ENCODE results near the gene SDC1. TPM values are rescaled to one million over a fixed set of nuclear protein-coding genes. Genes with fewer than 3 reads are reported as not detected.

The SDC1 gene
- total and polyA plus RNA-seq, 2 donors, result 6.8 to 18.9 TPM

- Histone ChIP-seq H3K36me3 (ENCODE audit: control insufficient read depth in 2 of 2, insufficient read depth in 2 of 2, low read length in 1 of 2) (no peaks in the 10 kb centered on the region), H3K4me1 (ENCODE audit: control insufficient read depth in 2 of 2, insufficient read depth in 2 of 2, low read length in 2 of 2) (peaks cover 2 to 17% of the 10 kb centered on the region in 2 donors), H3K27me3 (ENCODE audit: control insufficient read depth in 2 of 2, insufficient read depth in 1 of 2, low read length in 1 of 2) (peaks cover 48 to 82% of the 10 kb centered on the region in 2 donors), H3K9me3 (ENCODE audit: control insufficient read depth in 2 of 2, insufficient read depth in 1 of 2, low read length in 1 of 2) (no peaks in the 10 kb centered on the region), H3K4me3 (ENCODE audit: low read length in 2 of 2) (peak overlapping the region; percentile 26 to 51), H3K27ac (ENCODE audit: low read depth in 1 of 2, low read length in 1 of 2) (peak overlapping the region in 1 of 2 donors; percentile 81)
- WGBS, result under 1% methylated on average over 70 of the region's 70 CpGs
- no peak for DNase-seq (ENCODE audit: low read depth in 6 of 9, low spot score in 9 of 9)
These were observed 690 bp downstream of the SDC1 start for GRCh38 chr2:20224164-20224715.

- peak overlapping the region; percentile 26 to 51 for H3K4me3 ChIP-seq (ENCODE audit: low read length in 2 of 2)
- H3K27me3 ChIP-seq (ENCODE audit: control insufficient read depth in 2 of 2, insufficient read depth in 1 of 2, low read length in 1 of 2), result peaks cover 48 to 82% of the 10 kb centered on the region in 2 donors
- H3K9me3 ChIP-seq (ENCODE audit: control insufficient read depth in 2 of 2, insufficient read depth in 1 of 2, low read length in 1 of 2), result no peaks in the 10 kb centered on the region
- no peaks in the 10 kb centered on the region for H3K36me3 ChIP-seq (ENCODE audit: control insufficient read depth in 2 of 2, insufficient read depth in 2 of 2, low read length in 1 of 2)
- H3K4me1 ChIP-seq (ENCODE audit: control insufficient read depth in 2 of 2, insufficient read depth in 2 of 2, low read length in 2 of 2), result peaks cover 2 to 17% of the 10 kb centered on the region in 2 donors
- 2% methylated on average over 66 of the region's 66 CpGs for WGBS
- no peak for DNase-seq (ENCODE audit: low read depth in 6 of 9, low spot score in 9 of 9)
- H3K27ac ChIP-seq (ENCODE audit: low read depth in 1 of 2, low read length in 1 of 2), result peak overlapping the region in 1 of 2 donors; percentile 81
These were observed 1.3 kb downstream of the SDC1 start for GRCh38 chr2:20223407-20224163.

- H3K4me3 ChIP-seq (ENCODE audit: low read length in 2 of 2), result no peak overlapping the region
- H3K27me3 ChIP-seq (ENCODE audit: control insufficient read depth in 2 of 2, insufficient read depth in 1 of 2, low read length in 1 of 2), result peaks cover 48 to 77% of the 10 kb centered on the region in 2 donors
- no peak for DNase-seq (ENCODE audit: low read depth in 6 of 9, low spot score in 9 of 9)
- peak overlapping the region in 1 of 2 donors; percentile 8 for H3K27ac ChIP-seq (ENCODE audit: low read depth in 1 of 2, low read length in 1 of 2)
- H3K36me3 ChIP-seq (ENCODE audit: control insufficient read depth in 2 of 2, insufficient read depth in 2 of 2, low read length in 1 of 2), result no peaks in the 10 kb centered on the region
- no peaks in the 10 kb centered on the region for H3K9me3 ChIP-seq (ENCODE audit: control insufficient read depth in 2 of 2, insufficient read depth in 1 of 2, low read length in 1 of 2)
- WGBS, result 41% methylated on average over 21 of the region's 21 CpGs
- H3K4me1 ChIP-seq (ENCODE audit: control insufficient read depth in 2 of 2, insufficient read depth in 2 of 2, low read length in 2 of 2), result peaks cover 2 to 17% of the 10 kb centered on the region in 2 donors
These were observed 2.0 kb downstream of the SDC1 start for GRCh38 chr2:20222769-20223406.

- Histone ChIP-seq H3K4me3 (ENCODE audit: low read length in 2 of 2) (no peak overlapping the region), H3K9me3 (ENCODE audit: control insufficient read depth in 2 of 2, insufficient read depth in 1 of 2, low read length in 1 of 2) (no peaks in the 10 kb centered on the region), H3K36me3 (ENCODE audit: control insufficient read depth in 2 of 2, insufficient read depth in 2 of 2, low read length in 1 of 2) (no peaks in the 10 kb centered on the region), H3K27ac (ENCODE audit: low read depth in 1 of 2, low read length in 1 of 2) (peak overlapping the region in 1 of 2 donors; percentile 8), H3K4me1 (ENCODE audit: control insufficient read depth in 2 of 2, insufficient read depth in 2 of 2, low read length in 2 of 2) (peaks cover 2 to 17% of the 10 kb centered on the region in 2 donors), H3K27me3 (ENCODE audit: control insufficient read depth in 2 of 2, insufficient read depth in 1 of 2, low read length in 1 of 2) (peaks cover 45 to 74% of the 10 kb centered on the region in 2 donors)
- WGBS, result 95% methylated on average over 1 of the region's 1 CpG
- no peak for DNase-seq (ENCODE audit: low read depth in 6 of 9, low spot score in 9 of 9)
These were observed 2.7 kb downstream of the SDC1 start for GRCh38 chr2:20222014-20222768.

- H3K4me1 ChIP-seq (ENCODE audit: control insufficient read depth in 2 of 2, insufficient read depth in 2 of 2, low read length in 2 of 2), result peaks cover 2 to 17% of the 10 kb centered on the region in 2 donors
- H3K36me3 ChIP-seq (ENCODE audit: control insufficient read depth in 2 of 2, insufficient read depth in 2 of 2, low read length in 1 of 2), result no peaks in the 10 kb centered on the region
- 90% methylated on average over 3 of the region's 3 CpGs for WGBS
- no peak overlapping the region for H3K4me3 ChIP-seq (ENCODE audit: low read length in 2 of 2)
- peaks cover 44 to 69% of the 10 kb centered on the region in 2 donors for H3K27me3 ChIP-seq (ENCODE audit: control insufficient read depth in 2 of 2, insufficient read depth in 1 of 2, low read length in 1 of 2)
- peak overlapping the region in 1 of 2 donors; percentile 8 for H3K27ac ChIP-seq (ENCODE audit: low read depth in 1 of 2, low read length in 1 of 2)
- no peaks in the 10 kb centered on the region for H3K9me3 ChIP-seq (ENCODE audit: control insufficient read depth in 2 of 2, insufficient read depth in 1 of 2, low read length in 1 of 2)
- DNase-seq (ENCODE audit: low read depth in 6 of 9, low spot score in 9 of 9), result no peak
These were observed 3.4 kb downstream of the SDC1 start for GRCh38 chr2:20221555-20221973.

GRCh38 chr2:20220806-20221554 lies 4.0 kb downstream of the SDC1 start:
- H3K4me1 ChIP-seq (ENCODE audit: control insufficient read depth in 2 of 2, insufficient read depth in 2 of 2, low read length in 2 of 2), result peaks cover 2 to 22% of the 10 kb centered on the region in 2 donors
- H3K36me3 ChIP-seq (ENCODE audit: control insufficient read depth in 2 of 2, insufficient read depth in 2 of 2, low read length in 1 of 2), result no peaks in the 10 kb centered on the region
- DNase-seq (ENCODE audit: low read depth in 6 of 9, low spot score in 9 of 9), result no peak
- no peak overlapping the region for H3K27ac ChIP-seq (ENCODE audit: low read depth in 1 of 2, low read length in 1 of 2)
- 83% methylated on average over 3 of the region's 3 CpGs for WGBS
- H3K9me3 ChIP-seq (ENCODE audit: control insufficient read depth in 2 of 2, insufficient read depth in 1 of 2, low read length in 1 of 2), result no peaks in the 10 kb centered on the region
- peaks cover 39 to 63% of the 10 kb centered on the region in 2 donors for H3K27me3 ChIP-seq (ENCODE audit: control insufficient read depth in 2 of 2, insufficient read depth in 1 of 2, low read length in 1 of 2)
- no peak overlapping the region for H3K4me3 ChIP-seq (ENCODE audit: low read length in 2 of 2)

GRCh38 chr2:20219763-20220380 lies 5.1 kb downstream of the SDC1 start:
- Histone ChIP-seq H3K36me3 (ENCODE audit: control insufficient read depth in 2 of 2, insufficient read depth in 2 of 2, low read length in 1 of 2) (no peaks in the 10 kb centered on the region), H3K27ac (ENCODE audit: low read depth in 1 of 2, low read length in 1 of 2) (no peak overlapping the region), H3K27me3 (ENCODE audit: control insufficient read depth in 2 of 2, insufficient read depth in 1 of 2, low read length in 1 of 2) (peaks cover 32 to 52% of the 10 kb centered on the region in 2 donors), H3K9me3 (ENCODE audit: control insufficient read depth in 2 of 2, insufficient read depth in 1 of 2, low read length in 1 of 2) (no peaks in the 10 kb centered on the region), H3K4me1 (ENCODE audit: control insufficient read depth in 2 of 2, insufficient read depth in 2 of 2, low read length in 2 of 2) (peaks cover 2 to 12% of the 10 kb centered on the region in 2 donors), H3K4me3 (ENCODE audit: low read length in 2 of 2) (no peak overlapping the region)
- whole genome bisulfite sequencing, result 97% methylated on average over 13 of the region's 13 CpGs
- DNase-seq (ENCODE audit: low read depth in 6 of 9, low spot score in 9 of 9), result no peak
